Measurements from ENCODE around the gene ZBTB21. TPM values are rescaled to one million over a fixed set of nuclear protein-coding genes. Genes with fewer than 3 reads are reported as not detected.

Gene ZBTB21
- total and polyA plus RNA-seq, 9 of the 15 experiments (the other 6 are each of a cell fraction or from before 2014, with no cell fraction given) = 2.2 to 15.2 (median 8.7) TPM

GRCh38 chr21:41965461-41966013, 44.6 kb downstream of the ZBTB21 start (continued):
- TF ChIP-seq HMGXB4 (CRISPR knock-in tag; IDR thresholded peaks at IDR 0.05) = no peak
- no peak for TF ChIP-seq ZNF263 (CRISPR knock-in tag; IDR thresholded peaks at IDR 0.05; ENCODE audit: borderline replicate concordance)
- no peak for TF ChIP-seq ZNF232 (CRISPR knock-in tag; IDR thresholded peaks at IDR 0.05)
- no peak for TF ChIP-seq ZNF175 (CRISPR knock-in tag; IDR thresholded peaks at IDR 0.05; ENCODE audit: low read depth)

GRCh38 chr21:41965045-41965444, 45.1 kb downstream of the ZBTB21 start:
- Histone ChIP-seq H3K9ac (ENCODE audit: insufficient read depth in 1 of 2, low read depth in 2 of 2, low read length in 2 of 2) (no peak overlapping the region), H3K27ac (ENCODE audit: extremely low read depth, low read depth, low read length) (no peak overlapping the region), H3K4me1 (replicated peaks in 1 of 2; ENCODE audit: control insufficient read depth in 2 of 2, insufficient read depth in 2 of 2, low read length in 2 of 2) (peaks cover 0 to 4% of the 10 kb centered on the region in 2 experiments; a peak in 2 of 5 replicates), H3K79me2 (ENCODE audit: control insufficient read depth, insufficient read depth, low read length) (no peaks in the 10 kb centered on the region), H3K9me3 (replicated peaks; ENCODE audit: control insufficient read depth, insufficient read depth, low read depth, low read length) (no peaks in the 10 kb centered on the region), H3K36me3 (ENCODE audit: control insufficient read depth, insufficient read depth, low read length) (no peaks in the 10 kb centered on the region), H3K9me1 (ENCODE audit: control insufficient read depth, insufficient read depth, low read length) (no peaks in the 10 kb centered on the region), H2AFZ (ENCODE audit: low read depth, low read length) (no peak overlapping the region), H4K20me1 (replicated peaks; ENCODE audit: control insufficient read depth, insufficient read depth, low read length) (no peaks in the 10 kb centered on the region), H3K27me3 (ENCODE audit: control insufficient read depth in 2 of 2, insufficient read depth in 2 of 2, low read length in 2 of 2) (peaks cover 44 to 81% of the 10 kb centered on the region in 2 experiments), H3K4me3 (no peak overlapping the region), H3K4me2 (ENCODE audit: insufficient read depth, low read length) (no peak overlapping the region)
- CTCF ChIA-PET (ENCODE audit: low intra/inter-chr PET ratio) = no interaction called here
- intact Hi-C loops (cut with micrococcal nuclease) (no loop called here), in situ Hi-C loops (cut with MboI) (no loop called here)
- WGBS (ENCODE audit: insufficient coverage, low coverage, missing lambda C conversion rate) = under 1% methylated on average over 5 of the region's 5 CpGs
- no peak for DNase-seq (ENCODE audit: extremely low read depth in 1 of 4, low spot score in 3 of 4)
- no peak for FAIRE-seq
- no TSS peak for BruUV-seq (replicated peaks)
- no peak for ATAC-seq
- POLR2A ChIA-PET = interaction anchor here (1.3 to 1.8 kb wide), 3 partner anchors 12 to 13 kb away, joined by 4 to 6 read pairs (median 5); no protein-coding TSS in a partner anchor
- TF ChIP-seq FOXP1 (CRISPR knock-in tag; IDR thresholded peaks at IDR 0.05) (no peak), CBX3 (IDR thresholded peaks at IDR 0.05; ENCODE audit: borderline replicate concordance in 1 of 2, low read length in 2 of 2) (no peak), SAFB (IDR thresholded peaks at IDR 0.05; ENCODE audit: borderline replicate concordance, low read depth, low read length) (no peak), HCFC1 (IDR thresholded peaks at IDR 0.05; ENCODE audit: low read depth, low read length) (no peak)

All from K562 (cell line).